Coronary artery (tissue), 2 donors: ENCODE results near the gene MARCHF9.

Source experiments
- DNase-seq: peaks from one replicate; pipeline ENCODE4 v3.0.0-alpha.2; 2017; ENCODE audit warnings: low spot score
- H3K27ac ChIP-seq, 2 donors: fragments of 200-600 bp; sonication (generic); one replicate each; pipeline ENCODE4 v1.5.1; 2016 to 2019
- H3K4me3 ChIP-seq: fragments of 200-600 bp; sonication (generic); 2 replicates; pipeline ENCODE4 v1.5.1; 2016; ENCODE audit warnings: mild to moderate bottlenecking, moderate library complexity
- CTCF ChIP-seq: fragments of 200-600 bp; sonication (generic); IDR thresholded peaks from one replicate; pipeline ENCODE4 v1.5.1; 2019; ENCODE audit warnings: antibody characterized with exemption

Gene MARCHF9

GRCh38 chr12:57737467-57738460 lies 17.1 kb upstream of the MARCHF9 start:
- no peak for TF ChIP-seq CTCF
- Histone ChIP-seq H3K4me3 (peak overlapping the region; percentile 70), H3K27ac (no peak overlapping the region)
- no peak for DNase-seq

DNA sequence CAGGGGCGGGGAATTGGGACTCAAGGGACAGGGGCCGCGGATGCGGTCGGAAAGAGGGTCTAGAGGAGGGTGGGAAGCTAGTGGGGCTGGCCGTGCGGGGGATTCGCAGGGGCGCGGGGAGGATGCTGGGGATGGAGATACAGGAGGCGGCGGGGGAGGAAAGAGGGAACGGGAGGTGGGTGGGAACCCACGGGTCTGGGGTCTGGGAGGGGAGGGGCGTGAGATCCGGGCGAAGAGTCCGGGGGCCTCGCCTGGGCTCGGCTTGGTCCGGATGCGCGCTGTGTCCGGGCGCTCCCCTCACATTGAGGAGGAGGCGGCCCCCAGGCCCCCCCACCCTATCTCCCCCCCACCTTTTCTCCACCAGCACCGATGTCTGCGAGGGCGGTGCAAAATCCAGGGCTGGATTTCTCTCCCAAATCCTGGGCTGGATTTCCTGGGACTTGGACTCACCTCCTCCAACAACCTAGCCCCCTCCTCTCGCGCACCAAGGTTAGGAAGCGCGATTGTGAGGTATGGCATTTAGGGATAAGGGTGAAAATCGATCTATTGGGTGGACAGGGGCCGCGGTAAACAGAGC lies 16.2 kb upstream of the MARCHF9 start, which contains the start of gene AGAP2:
Gene AGAP2 (minus strand): TSS at position 82 of the 577 bp plus-strand sequence. CDS start 496 bp downstream, outside the sequence.
- Histone ChIP-seq H3K4me3 (peak within 1 kb of the TSS; percentile 70), H3K27ac (no peak within 1 kb of the TSS)
- DNase-seq = no peak
- TF ChIP-seq CTCF = no peak

DNA sequence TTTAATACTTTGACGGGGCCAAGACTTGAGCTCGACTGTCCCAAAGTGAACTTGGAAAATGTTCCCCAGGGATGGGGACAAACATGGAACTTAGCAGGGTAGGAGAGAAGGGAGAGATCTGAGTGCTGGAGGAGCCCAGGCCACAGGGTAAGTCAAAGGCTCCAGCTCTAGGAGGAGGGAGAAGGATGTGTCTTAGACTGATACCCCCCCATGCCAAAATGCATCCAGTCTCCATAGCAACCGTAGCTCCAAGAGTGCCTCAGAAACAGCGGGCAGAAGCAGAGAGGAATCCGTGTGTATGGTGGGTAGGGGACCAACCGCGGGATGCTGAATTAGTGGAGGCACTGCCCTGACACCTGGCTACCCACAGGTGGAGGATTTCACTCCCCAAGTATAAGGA lies 15.5 kb upstream of the MARCHF9 start:
- no peak for TF ChIP-seq CTCF
- H3K27ac ChIP-seq = no peak overlapping the region
- H3K4me3 ChIP-seq = no peak overlapping the region
- DNase-seq = no peak

DNA sequence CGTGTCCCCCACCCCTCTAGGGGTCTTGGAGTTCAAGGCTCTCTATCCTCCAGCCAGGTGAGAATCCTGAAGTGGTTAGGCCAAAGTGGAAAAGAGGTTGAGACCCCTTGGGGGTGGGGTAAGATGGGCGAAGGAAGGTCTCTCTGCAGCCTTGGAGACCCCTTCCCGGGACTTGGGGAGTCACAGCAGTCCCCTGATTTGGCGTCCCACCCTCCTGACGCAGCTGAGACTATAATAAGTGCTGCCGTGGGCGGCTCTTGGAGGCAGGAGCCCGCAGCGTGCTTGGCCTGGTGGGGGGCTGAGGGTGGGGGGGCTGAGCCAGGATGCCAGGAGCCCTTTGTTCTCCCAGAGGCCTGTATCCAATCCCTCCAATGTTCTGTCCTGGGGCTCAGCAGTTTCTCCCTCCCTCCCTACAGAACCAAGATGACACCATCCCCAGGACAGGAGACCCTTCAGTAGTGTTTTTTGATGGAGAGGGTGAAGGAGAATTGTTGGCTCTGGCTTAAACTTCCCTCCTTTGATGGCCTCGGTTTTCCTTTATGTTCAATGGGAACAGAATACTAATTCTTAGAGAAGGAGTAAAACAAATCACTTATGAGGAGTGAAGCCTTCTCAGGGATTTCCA lies 14.9 kb upstream of the MARCHF9 start:
- TF ChIP-seq CTCF = no peak
- H3K27ac ChIP-seq = no peak overlapping the region
- H3K4me3 ChIP-seq = no peak overlapping the region
- DNase-seq = no peak

DNA sequence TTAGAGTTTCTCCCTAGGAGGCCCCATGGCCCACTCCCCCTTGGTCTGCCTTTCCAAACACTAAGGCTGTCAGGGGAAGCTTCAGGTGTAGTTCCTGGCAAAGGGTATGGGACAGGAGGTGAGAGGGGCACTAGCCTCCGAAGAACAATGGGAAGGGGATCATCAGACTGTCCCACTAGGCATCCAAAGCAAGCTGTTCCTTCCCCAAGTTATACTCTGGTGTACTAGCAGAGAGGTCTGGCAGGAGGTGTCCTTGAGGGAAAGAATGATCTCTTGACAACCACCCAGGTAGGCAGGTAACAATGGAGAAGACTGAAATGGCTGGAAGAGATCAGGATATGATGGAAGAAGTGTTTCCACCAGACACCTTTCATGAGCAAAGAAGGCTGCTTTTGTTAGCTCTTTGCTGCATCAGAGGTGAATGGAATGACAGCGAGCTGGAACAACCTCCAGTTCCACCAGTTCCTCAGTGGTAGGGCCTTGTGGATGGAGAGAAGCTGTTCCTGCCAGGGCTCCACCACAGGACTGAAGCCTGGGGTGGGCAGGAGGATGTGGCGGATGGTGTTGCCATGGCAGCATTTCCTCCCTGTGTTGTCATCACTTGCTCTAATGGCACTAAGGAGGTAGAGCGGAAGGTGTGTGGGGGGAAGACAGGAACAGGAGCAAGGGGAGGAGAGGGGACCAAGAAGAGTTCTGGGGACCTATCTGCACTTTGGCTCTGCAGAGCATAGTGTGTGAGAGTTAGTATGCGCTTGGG lies 14.1 kb upstream of the MARCHF9 start:
- H3K4me3 ChIP-seq = peak overlapping the region; percentile 55
- H3K27ac ChIP-seq = no peak overlapping the region
- no peak for DNase-seq
- no peak for TF ChIP-seq CTCF

DNA sequence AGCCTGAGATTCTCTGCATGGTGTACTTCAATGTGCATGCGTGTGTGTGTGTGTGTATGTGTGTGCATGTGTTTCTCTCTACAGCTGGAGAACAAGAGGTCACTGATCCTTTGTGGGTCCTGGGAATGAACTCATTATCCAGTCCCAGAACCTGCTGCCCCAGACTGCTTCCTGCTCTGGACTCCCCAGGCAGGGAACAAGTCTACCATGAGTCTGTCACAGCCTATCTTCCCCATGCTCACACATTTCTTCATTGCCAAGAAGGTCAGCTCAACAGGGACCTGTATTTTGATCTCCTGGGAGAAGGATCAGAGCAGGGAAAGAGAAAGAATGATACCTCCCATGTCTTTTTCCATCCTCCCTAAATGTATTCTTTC lies 13.5 kb upstream of the MARCHF9 start:
- Histone ChIP-seq H3K4me3 (peak overlapping the region; percentile 55), H3K27ac (no peak overlapping the region)
- DNase-seq = no peak
- no peak for TF ChIP-seq CTCF
